HCT116 (cell line): ENCODE data around the gene ANO3. TPM values are rescaled to one million over a fixed set of nuclear protein-coding genes. Genes with fewer than 3 reads are reported as not detected.

Experiments used
- total RNA-seq: library from RNA; stranded (reverse); gene quantifications from one replicate; pipeline ENCODE4 v1.2.1, GENCODE V29; 2021; ENCODE audit not compliant: unreplicated experiment

ANO3 gene
- total RNA-seq, 1 experiment from 2014 or later: not detected

Other genes with a start within 250 kb of the ANO3 start
- not detected for gene MUC15, start 240.1 kb downstream of the ANO3 start, total RNA-seq